Panc1 (cell line): Measurements from ENCODE around the gene LYG2. TPM values are rescaled to one million over a fixed set of nuclear protein-coding genes. Genes with fewer than 3 reads are reported as not detected.

Experiments used
- ATAC-seq: fragments of 200-7000 bp; cut with Tn5 transposase; 2 replicates; pipeline ENCODE4 v1.9.1; 2020; ENCODE audit warnings: mild to moderate bottlenecking, moderate library complexity
- BruUV-seq: library from RNA; stranded (reverse); fragments of 400-500 nt; replicated peaks from 2 replicates; lab custom pipeline; 2021; lab: Mats Ljungman, UMichigan
- CTCF ChIA-PET: fragments of 300-600 bp; sonication (Branson Sonifier 250); formaldehyde crosslinking; loops from one replicate; lab custom pipeline; 2022; ENCODE audit warnings: antibody characterized with exemption; lab: Charles Lee
- POLR2A ChIA-PET: fragments of 300-600 bp; sonication (Branson Sonifier 250); formaldehyde crosslinking; loops from one replicate; lab custom pipeline; 2022; ENCODE audit warnings: antibody characterized with exemption; lab: Charles Lee
- DNase-seq: peaks from one replicate; pipeline ENCODE4 v3.0.0-alpha.2; 2010; ENCODE audit warnings: low read depth, low spot score
- H3K27ac ChIP-seq: 2 replicates; pipeline ENCODE4 v1.5.1; 2011; ENCODE audit warnings: mild to moderate bottlenecking, low read length, inconsistent platforms
- H3K27me3 ChIP-seq: fragments of 200-500 bp; sonication (Bioruptor generic); 2 replicates; pipeline ENCODE4 v1.6.0; 2014; ENCODE audit warnings: low read length, inconsistent platforms; ENCODE audit not compliant: control insufficient read depth, insufficient read depth
- H3K36me3 ChIP-seq: fragments of 200-500 bp; sonication (Bioruptor generic); 2 replicates; pipeline ENCODE4 v1.5.1; 2014; ENCODE audit warnings: inconsistent platforms, mild to moderate bottlenecking, low read length, moderate library complexity; ENCODE audit not compliant: control insufficient read depth, insufficient read depth
- H3K4me1 ChIP-seq: 2 replicates; pipeline ENCODE4 v1.5.1; 2011; ENCODE audit warnings: inconsistent platforms, mild to moderate bottlenecking, low read length, moderate library complexity; ENCODE audit not compliant: control insufficient read depth, insufficient read depth
- H3K4me3 ChIP-seq, 2 experiments: 2 replicates each; pipeline ENCODE4 v1.5.1; 2011 to 2012; ENCODE audit warnings: low read depth in 2 of 2, low read length in 2 of 2, mild to moderate bottlenecking in 2 of 2, inconsistent platforms in 1 of 2, moderate library complexity in 1 of 2
- H3K9me3 ChIP-seq: fragments of 200-500 bp; sonication (Bioruptor generic); 2 replicates; pipeline ENCODE4 v1.5.1; 2014; ENCODE audit warnings: low read depth, mild to moderate bottlenecking, inconsistent platforms, low read length, moderate library complexity; ENCODE audit not compliant: control insufficient read depth, insufficient read depth
- POLR2AphosphoS5 ChIP-seq: IDR thresholded peaks from 2 replicates; pipeline ENCODE4 v1.6.1; 2012; ENCODE audit warnings: mild to moderate bottlenecking, low read depth, low read length, moderate library complexity
- SIN3A ChIP-seq: IDR thresholded peaks from 2 replicates; pipeline ENCODE4 v1.6.1; 2012; ENCODE audit warnings: low read depth, mild to moderate bottlenecking, low read length, moderate library complexity, borderline replicate concordance; ENCODE audit not compliant: insufficient read depth
- TCF7L2 ChIP-seq: IDR thresholded peaks from 2 replicates; pipeline ENCODE4 v1.6.1; 2011; ENCODE audit warnings: mild to moderate bottlenecking, low read depth, low read length, inconsistent platforms
- in situ Hi-C: cut with HindIII; loops from 2 replicates; pipeline ENCODE4 v1.10.0; 2016; ENCODE audit warnings: low sequenced_read_pairs, low pct_unique_long_range_greater_than_20kb
- intact Hi-C: fragments of 100-400 bp; cut with micrococcal nuclease; formaldehyde crosslinking; loops from one replicate; pipeline ENCODE4 v1.10.0; 2022; ENCODE audit not compliant: unreplicated experiment
- total RNA-seq: library from RNA; stranded (reverse); gene quantifications from one replicate; pipeline ENCODE4 v1.2.1, GENCODE V29; 2021; ENCODE audit not compliant: unreplicated experiment
- TF ChIP-seq, protein P1 (sequence below): fragments of 450-650 bp; IDR thresholded peaks from 2 replicates; pipeline ENCODE4 v1.5.1; 2017; ENCODE audit warnings: mild to moderate bottlenecking
- TF ChIP-seq, protein P2 (sequence below), 2 experiments: IDR thresholded peaks; 2 replicates each; pipeline ENCODE4 v1.6.1; 2011 to 2012; ENCODE audit warnings: low read depth in 2 of 2, control low read depth in 1 of 2, low read length in 1 of 2, mild to moderate bottlenecking in 1 of 2, moderate library complexity in 1 of 2; ENCODE audit not compliant: insufficient read depth in 1 of 2

The LYG2 gene
- total RNA-seq, 1 experiment from 2014 or later: not detected

DNA sequence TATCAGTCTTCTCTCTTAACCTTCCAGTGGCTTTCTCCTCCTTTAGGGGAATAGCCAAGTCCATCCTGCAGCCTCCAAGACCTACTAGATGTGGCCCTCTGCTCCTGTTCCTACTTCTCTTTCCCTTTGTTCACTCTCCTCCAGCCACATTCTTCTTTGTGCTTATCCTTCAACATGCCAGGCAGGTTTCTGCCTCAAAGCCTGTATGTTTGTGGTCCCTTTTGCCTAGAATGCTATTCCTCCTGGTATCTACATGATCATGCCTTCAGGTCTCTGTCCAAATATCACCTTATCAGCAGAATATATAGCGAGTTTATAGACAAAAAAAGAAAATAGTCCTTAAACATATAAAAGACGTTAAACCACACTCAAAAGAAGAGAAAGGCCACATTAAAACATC, 5.5 kb downstream of the LYG2 start:
- DNase-seq: no peak
- H3K27ac ChIP-seq: no peak overlapping the region
- no peaks in the 10 kb centered on the region for H3K9me3 ChIP-seq
- CTCF ChIA-PET: no interaction called here
- intact Hi-C loops (no loop called here), in situ Hi-C loops (no loop called here)
- no peaks in the 10 kb centered on the region for H3K4me1 ChIP-seq
- POLR2A ChIA-PET: no interaction called here
- no peaks in the 10 kb centered on the region; the same call in 1 of the 2 replicates for H3K27me3 ChIP-seq
- H3K36me3 ChIP-seq: no peaks in the 10 kb centered on the region
- no peak overlapping the region for H3K4me3 ChIP-seq
- TF ChIP-seq TCF7L2 (no peak), SIN3A (no peak), POLR2AphosphoS5 (no peak)
- TF ChIP-seq, protein P1, sequence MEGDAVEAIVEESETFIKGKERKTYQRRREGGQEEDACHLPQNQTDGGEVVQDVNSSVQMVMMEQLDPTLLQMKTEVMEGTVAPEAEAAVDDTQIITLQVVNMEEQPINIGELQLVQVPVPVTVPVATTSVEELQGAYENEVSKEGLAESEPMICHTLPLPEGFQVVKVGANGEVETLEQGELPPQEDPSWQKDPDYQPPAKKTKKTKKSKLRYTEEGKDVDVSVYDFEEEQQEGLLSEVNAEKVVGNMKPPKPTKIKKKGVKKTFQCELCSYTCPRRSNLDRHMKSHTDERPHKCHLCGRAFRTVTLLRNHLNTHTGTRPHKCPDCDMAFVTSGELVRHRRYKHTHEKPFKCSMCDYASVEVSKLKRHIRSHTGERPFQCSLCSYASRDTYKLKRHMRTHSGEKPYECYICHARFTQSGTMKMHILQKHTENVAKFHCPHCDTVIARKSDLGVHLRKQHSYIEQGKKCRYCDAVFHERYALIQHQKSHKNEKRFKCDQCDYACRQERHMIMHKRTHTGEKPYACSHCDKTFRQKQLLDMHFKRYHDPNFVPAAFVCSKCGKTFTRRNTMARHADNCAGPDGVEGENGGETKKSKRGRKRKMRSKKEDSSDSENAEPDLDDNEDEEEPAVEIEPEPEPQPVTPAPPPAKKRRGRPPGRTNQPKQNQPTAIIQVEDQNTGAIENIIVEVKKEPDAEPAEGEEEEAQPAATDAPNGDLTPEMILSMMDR: no peak
- TF ChIP-seq, protein P2, sequence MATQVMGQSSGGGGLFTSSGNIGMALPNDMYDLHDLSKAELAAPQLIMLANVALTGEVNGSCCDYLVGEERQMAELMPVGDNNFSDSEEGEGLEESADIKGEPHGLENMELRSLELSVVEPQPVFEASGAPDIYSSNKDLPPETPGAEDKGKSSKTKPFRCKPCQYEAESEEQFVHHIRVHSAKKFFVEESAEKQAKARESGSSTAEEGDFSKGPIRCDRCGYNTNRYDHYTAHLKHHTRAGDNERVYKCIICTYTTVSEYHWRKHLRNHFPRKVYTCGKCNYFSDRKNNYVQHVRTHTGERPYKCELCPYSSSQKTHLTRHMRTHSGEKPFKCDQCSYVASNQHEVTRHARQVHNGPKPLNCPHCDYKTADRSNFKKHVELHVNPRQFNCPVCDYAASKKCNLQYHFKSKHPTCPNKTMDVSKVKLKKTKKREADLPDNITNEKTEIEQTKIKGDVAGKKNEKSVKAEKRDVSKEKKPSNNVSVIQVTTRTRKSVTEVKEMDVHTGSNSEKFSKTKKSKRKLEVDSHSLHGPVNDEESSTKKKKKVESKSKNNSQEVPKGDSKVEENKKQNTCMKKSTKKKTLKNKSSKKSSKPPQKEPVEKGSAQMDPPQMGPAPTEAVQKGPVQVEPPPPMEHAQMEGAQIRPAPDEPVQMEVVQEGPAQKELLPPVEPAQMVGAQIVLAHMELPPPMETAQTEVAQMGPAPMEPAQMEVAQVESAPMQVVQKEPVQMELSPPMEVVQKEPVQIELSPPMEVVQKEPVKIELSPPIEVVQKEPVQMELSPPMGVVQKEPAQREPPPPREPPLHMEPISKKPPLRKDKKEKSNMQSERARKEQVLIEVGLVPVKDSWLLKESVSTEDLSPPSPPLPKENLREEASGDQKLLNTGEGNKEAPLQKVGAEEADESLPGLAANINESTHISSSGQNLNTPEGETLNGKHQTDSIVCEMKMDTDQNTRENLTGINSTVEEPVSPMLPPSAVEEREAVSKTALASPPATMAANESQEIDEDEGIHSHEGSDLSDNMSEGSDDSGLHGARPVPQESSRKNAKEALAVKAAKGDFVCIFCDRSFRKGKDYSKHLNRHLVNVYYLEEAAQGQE (IDR thresholded peaks at IDR 0.05; ENCODE audit: insufficient read depth in 1 of 2, low read depth in 2 of 2, low read length in 1 of 2): no peak
- ATAC-seq: no peak
- no TSS peak for BruUV-seq

DNA sequence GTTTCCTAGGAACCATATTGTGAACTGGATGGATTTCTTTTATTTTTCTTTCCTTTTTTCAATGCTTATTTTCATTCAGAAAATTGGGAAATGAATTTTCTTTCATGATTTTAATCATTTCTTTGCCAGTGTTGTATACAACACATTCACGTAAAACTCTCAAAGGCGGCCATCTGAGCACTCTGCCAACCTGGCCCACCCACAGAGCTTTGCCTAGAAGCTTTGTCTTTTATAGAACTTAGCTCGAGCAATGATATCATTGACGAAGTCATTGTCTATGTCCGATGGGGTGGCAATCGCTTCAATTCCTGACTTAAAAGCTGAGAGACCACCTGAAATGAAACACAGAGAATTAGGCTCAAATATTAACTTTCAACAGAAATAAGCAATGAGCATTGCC, 13.3 kb downstream of the LYG2 start:
- Histone ChIP-seq H3K4me1 (no peaks in the 10 kb centered on the region), H3K27me3 (no peaks in the 10 kb centered on the region; the same call in 1 of the 2 replicates), H3K27ac (no peak overlapping the region), H3K4me3 (no peak overlapping the region), H3K36me3 (no peaks in the 10 kb centered on the region), H3K9me3 (no peaks in the 10 kb centered on the region)
- TF ChIP-seq TCF7L2 (no peak), SIN3A (no peak), POLR2AphosphoS5 (no peak)
- TF ChIP-seq, protein P2 (IDR thresholded peaks at IDR 0.05; ENCODE audit: insufficient read depth in 1 of 2, low read depth in 2 of 2, low read length in 1 of 2): no peak
- TF ChIP-seq, protein P1: no peak
- POLR2A ChIA-PET: no interaction called here
- CTCF ChIA-PET: no interaction called here
- no peak for ATAC-seq
- no TSS peak for BruUV-seq
- intact Hi-C loops: no loop called here
- no peak for DNase-seq
- in situ Hi-C loops: no loop called here
